Measurements from ENCODE around the gene TNS2. TPM values are rescaled to one million over a fixed set of nuclear protein-coding genes. Genes with fewer than 3 reads are reported as not detected.
A peak's percentile ranks its signal among the peaks of the same experiment; 100 is the strongest.

The TNS2 gene
- total and polyA plus RNA-seq, 10 of the 15 experiments (the other 5 are each of a cell fraction or from before 2014, with no cell fraction given), result 0.03 to 0.72 (median 0.16) TPM; not detected in 4

- H3K27ac ChIP-seq (ENCODE audit: control insufficient read depth, insufficient read depth), result no peak overlapping the region
- H3K4me2 ChIP-seq (ENCODE audit: control insufficient read depth, insufficient read depth), result no peak overlapping the region
- TF ChIP-seq RELB (IDR thresholded peaks at IDR 0.05; ENCODE audit: low read depth) (no peak), LARP7 (IDR thresholded peaks at IDR 0.05) (no peak), NFXL1 (IDR thresholded peaks at IDR 0.05; ENCODE audit: borderline replicate concordance) (no peak), RAD21 (IDR thresholded peaks at IDR 0.05; ENCODE audit: insufficient read depth, low read depth, low read length) (no peak), MYB (IDR thresholded peaks at IDR 0.05; ENCODE audit: borderline replicate concordance, low read depth, low read length) (no peak), CBX5 (IDR thresholded peaks at IDR 0.05; ENCODE audit: low read depth) (no peak), IRF5 (IDR thresholded peaks at IDR 0.05; ENCODE audit: borderline replicate concordance) (no peak), YBX1 (IDR thresholded peaks at IDR 0.05) (no peak), BCLAF1 (IDR thresholded peaks at IDR 0.05) (no peak), ESRRA (IDR thresholded peaks at IDR 0.05; ENCODE audit: low read length) (no peak), CBFB (IDR thresholded peaks at IDR 0.05; ENCODE audit: low read depth) (no peak), BCL11A (IDR thresholded peaks at IDR 0.05; ENCODE audit: low read depth, low read length) (no peak), KAT2A (conservative IDR thresholded peaks at IDR 0.05; ENCODE audit: control insufficient read depth, low read depth, low read length) (no peak), ZNF622 (IDR thresholded peaks at IDR 0.05) (no peak)
- peaks cover 11% of the 10 kb centered on the region; the same call in 1 of the 2 replicates for H4K20me1 ChIP-seq (ENCODE audit: control insufficient read depth, insufficient read depth)
- FAIRE-seq (no peak), DNase-seq (ENCODE audit: low read depth, low spot score) (no peak), ATAC-seq (no peak)
- intact Hi-C loops (cut with micrococcal nuclease; ENCODE audit: unreplicated experiment) (no loop called here), in situ Hi-C loops (cut with MboI) (no loop called here)
- no peak overlapping the region for H2AFZ ChIP-seq (ENCODE audit: control insufficient read depth, low read depth, low read length)
- ChIA-PET POLR2A (interaction anchor here (1.4 kb wide), 1 partner anchor 11 kb away, joined by 4 read pairs; no protein-coding TSS in a partner anchor), SMC1A (ENCODE audit: uncharacterized antibody, unreplicated experiment) (interaction anchor here (0.8 to 1.1 kb wide), 2 partner anchors 14 to 20 kb away, joined by 3 to 4 read pairs; no protein-coding TSS in a partner anchor), RAD21 (ENCODE audit: unreplicated experiment) (no interaction called here), CTCF (no interaction called here)
- no peaks in the 10 kb centered on the region for H3K27me3 ChIP-seq (replicated peaks in 1 of 2; ENCODE audit: control insufficient read depth in 2 of 2, insufficient read depth in 2 of 2, low read length in 1 of 2)
- 75% methylated on average over 3 of the region's 3 CpGs for whole genome bisulfite sequencing (ENCODE audit: insufficient coverage, insufficient replicate concordance, low lambda C conversion rate, missing lambda C conversion rate)
- H3K4me1 ChIP-seq (ENCODE audit: control insufficient read depth, insufficient read depth, low read length), result no peaks in the 10 kb centered on the region
- BruUV-seq (replicated peaks), result no TSS peak
- no peak overlapping the region for H3K9ac ChIP-seq (ENCODE audit: control insufficient read depth, insufficient read depth, low read length)
- H3K9me3 ChIP-seq (replicated peaks; ENCODE audit: control insufficient read depth, insufficient read depth, low read length), result no peaks in the 10 kb centered on the region
- H3K79me2 ChIP-seq (ENCODE audit: control insufficient read depth, insufficient read depth, low read length), result peaks cover 84% of the 10 kb centered on the region
- H3K36me3 ChIP-seq (ENCODE audit: control insufficient read depth in 2 of 2, insufficient read depth in 2 of 2, low read length in 1 of 2), result peaks cover 0 to 27% of the 10 kb centered on the region in 2 experiments
- 0 out of 2 replicates have a peak overlapping the region, but pooled peaks have one; percentile 5 for H3K4me3 ChIP-seq
These were observed 38.0 kb upstream of the TNS2 start for GRCh38 chr12:53011889-53012288.

Data from GM12878 (cell line).